SK-N-SH treated with all-trans-retinoic acid at 6 μM for 48 hours (cell line): ENCODE measurements around the gene COG2.

Experiments used
- ATAC-seq: fragments of 200-7000 bp; cut with Tn5 transposase; 3 replicates; pipeline ENCODE4 v1.9.1; 2020; ENCODE audit warnings: mild to moderate bottlenecking, moderate library complexity
- ARNTL ChIP-seq: fragments of 450-650 bp; formaldehyde crosslinking; IDR thresholded peaks from 2 replicates; pipeline ENCODE4 v1.5.0; 2020; ENCODE audit warnings: low read depth, mild to moderate bottlenecking, moderate library complexity, borderline replicate concordance
- BACH2 ChIP-seq: fragments of 250-450 bp; sonication (Bioruptor Pico); IDR thresholded peaks from 2 replicates; pipeline ENCODE4 v1.9.0; 2021; ENCODE audit warnings: mild to moderate bottlenecking, borderline replicate concordance
- CSRNP3 ChIP-seq: fragments of 250-450 bp; sonication (Bioruptor Pico); IDR thresholded peaks from 2 replicates; pipeline ENCODE4 v1.5.1; 2021; ENCODE audit warnings: mild to moderate bottlenecking, moderate library complexity
- ESRRG ChIP-seq: fragments of 250-450 bp; sonication (Bioruptor Pico); IDR thresholded peaks from 2 replicates; pipeline ENCODE4 v1.6.1; 2021; ENCODE audit warnings: mild to moderate bottlenecking
- GLIS3 ChIP-seq: fragments of 250-450 bp; sonication (Bioruptor Pico); IDR thresholded peaks from 2 replicates; pipeline ENCODE4 v1.5.0; 2020; ENCODE audit warnings: mild to moderate bottlenecking, moderate library complexity
- ISL1 ChIP-seq: fragments of 250-450 bp; sonication (Bioruptor Pico); IDR thresholded peaks from 2 replicates; pipeline ENCODE4 v2.1.2; 2022; ENCODE audit warnings: mild to moderate bottlenecking, moderate library complexity
- OSR1 ChIP-seq: fragments of 250-450 bp; sonication (Bioruptor Pico); IDR thresholded peaks from 2 replicates; pipeline ENCODE4 v1.8.0; 2022; ENCODE audit warnings: moderate library complexity, mild to moderate bottlenecking, inconsistent platforms
- PPARA ChIP-seq: fragments of 250-450 bp; sonication (Bioruptor Pico); IDR thresholded peaks from 2 replicates; pipeline ENCODE4 v1.5.0; 2020; ENCODE audit warnings: mild to moderate bottlenecking, borderline replicate concordance
- RARB ChIP-seq: fragments of 250-450 bp; sonication (Bioruptor Pico); IDR thresholded peaks from 2 replicates; pipeline ENCODE4 v1.8.0; 2021; ENCODE audit warnings: mild to moderate bottlenecking, moderate library complexity
- SNAI2 ChIP-seq: fragments of 250-450 bp; sonication (Bioruptor Pico); IDR thresholded peaks from 2 replicates; pipeline ENCODE4 v1.5.0; 2020; ENCODE audit warnings: mild to moderate bottlenecking, moderate library complexity
- TCF4 ChIP-seq: fragments of 250-450 bp; sonication (Bioruptor Pico); IDR thresholded peaks from 2 replicates; pipeline ENCODE4 v1.8.0; 2021; ENCODE audit warnings: mild to moderate bottlenecking, moderate library complexity, borderline replicate concordance
- TOX ChIP-seq: fragments of 250-450 bp; sonication (Bioruptor Pico); IDR thresholded peaks from 2 replicates; pipeline ENCODE4 v1.8.0; 2021; ENCODE audit warnings: mild to moderate bottlenecking, moderate library complexity, borderline replicate concordance
- ZC3H10 ChIP-seq: fragments of 250-450 bp; sonication (Bioruptor Pico); IDR thresholded peaks from 2 replicates; pipeline ENCODE4 v1.5.1; 2021; ENCODE audit warnings: mild to moderate bottlenecking, moderate library complexity
- ZFP3 ChIP-seq: fragments of 250-450 bp; sonication (Bioruptor Pico); IDR thresholded peaks from 2 replicates; pipeline ENCODE4 v1.5.0; 2020; ENCODE audit warnings: mild to moderate bottlenecking, moderate library complexity
- ZFP30 ChIP-seq: fragments of 450-650 bp; formaldehyde crosslinking; IDR thresholded peaks from 2 replicates; pipeline ENCODE4 v1.5.0; 2022; ENCODE audit warnings: mild to moderate bottlenecking, moderate library complexity
- ZNF565 ChIP-seq: fragments of 450-650 bp; formaldehyde crosslinking; conservative IDR thresholded peaks from 2 replicates; pipeline ENCODE4 v1.5.0; 2020; ENCODE audit warnings: low read depth, mild to moderate bottlenecking, moderate library complexity
- ZNF8 ChIP-seq: fragments of 450-650 bp; formaldehyde crosslinking; IDR thresholded peaks from 2 replicates; pipeline ENCODE4 v1.5.0; 2020; ENCODE audit warnings: mild to moderate bottlenecking, moderate library complexity
- TF ChIP-seq, protein P1 (sequence below): fragments of 250-450 bp; sonication (Bioruptor Pico); IDR thresholded peaks from 2 replicates; pipeline ENCODE4 v1.8.0; 2021; ENCODE audit warnings: low read depth, mild to moderate bottlenecking, moderate library complexity, borderline replicate concordance
- TF ChIP-seq, protein P2 (sequence below): fragments of 250-450 bp; sonication (Bioruptor Pico); IDR thresholded peaks from 2 replicates; pipeline ENCODE4 v1.5.1; 2020; ENCODE audit warnings: low read depth, mild to moderate bottlenecking, moderate library complexity
- TF ChIP-seq, protein P3 (sequence below): fragments of 250-450 bp; sonication (Bioruptor Pico); IDR thresholded peaks from 2 replicates; pipeline ENCODE4 v1.5.0; 2020; ENCODE audit warnings: mild to moderate bottlenecking, moderate library complexity

COG2 gene

GRCh38 chr1:230642263-230642959, at the start of gene COG2:
COG2 (plus strand) TSS chr1:230642481; CDS start chr1:230642607, 126 bp downstream.
- no peak for TF ChIP-seq RARB
- TF ChIP-seq ZFP3 (CRISPR knock-in tag): peak; percentile 37; the same call in 1 of the 2 replicates
- TF ChIP-seq, protein P1, sequence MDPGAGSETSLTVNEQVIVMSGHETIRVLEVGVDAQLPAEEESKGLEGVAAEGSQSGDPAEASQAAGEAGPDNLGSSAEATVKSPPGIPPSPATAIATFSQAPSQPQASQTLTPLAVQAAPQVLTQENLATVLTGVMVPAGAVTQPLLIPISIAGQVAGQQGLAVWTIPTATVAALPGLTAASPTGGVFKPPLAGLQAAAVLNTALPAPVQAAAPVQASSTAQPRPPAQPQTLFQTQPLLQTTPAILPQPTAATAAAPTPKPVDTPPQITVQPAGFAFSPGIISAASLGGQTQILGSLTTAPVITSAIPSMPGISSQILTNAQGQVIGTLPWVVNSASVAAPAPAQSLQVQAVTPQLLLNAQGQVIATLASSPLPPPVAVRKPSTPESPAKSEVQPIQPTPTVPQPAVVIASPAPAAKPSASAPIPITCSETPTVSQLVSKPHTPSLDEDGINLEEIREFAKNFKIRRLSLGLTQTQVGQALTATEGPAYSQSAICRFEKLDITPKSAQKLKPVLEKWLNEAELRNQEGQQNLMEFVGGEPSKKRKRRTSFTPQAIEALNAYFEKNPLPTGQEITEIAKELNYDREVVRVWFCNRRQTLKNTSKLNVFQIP (CRISPR knock-in tag): peak; percentile 29; the same call in 1 of the 2 replicates
- TF ChIP-seq, all 23 proteins: peak for 2
- ATAC-seq: peak; percentile 99

DNA sequence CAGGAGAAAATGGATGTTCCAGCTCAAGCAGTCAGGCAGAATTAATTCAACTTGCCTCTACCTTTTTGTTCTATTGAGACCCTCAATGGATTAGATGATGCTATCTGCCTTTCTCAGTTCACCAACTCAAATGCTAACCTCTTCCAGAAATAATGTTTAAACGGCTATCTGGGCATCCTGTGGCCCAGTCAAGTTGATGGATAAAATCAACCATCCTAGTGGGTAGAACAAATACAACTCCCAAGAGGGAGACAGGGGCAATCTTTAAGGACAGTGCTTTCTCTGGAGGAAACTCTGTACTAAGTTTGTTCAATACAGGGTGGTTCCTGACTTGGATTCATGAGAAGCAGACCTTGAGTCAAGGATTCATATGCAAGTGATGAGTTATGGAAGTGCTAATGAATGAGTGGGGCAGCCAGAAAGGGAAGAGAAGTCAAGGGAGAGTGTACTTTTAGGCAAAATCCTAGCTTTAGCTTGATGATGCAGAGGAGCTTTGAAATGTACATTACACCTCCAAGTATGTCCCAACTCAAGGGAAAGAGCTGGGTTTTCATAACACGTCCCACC, 49.4 kb upstream of the COG2 start:
- no peak for TF ChIP-seq ZFP30
- TF ChIP-seq ZFP3 (CRISPR knock-in tag): no peak
- TF ChIP-seq TOX (CRISPR knock-in tag): no peak
- TF ChIP-seq RARB: no peak
- no peak for TF ChIP-seq ZC3H10 (CRISPR knock-in tag)
- TF ChIP-seq SNAI2: no peak
- TF ChIP-seq GLIS3 (CRISPR knock-in tag): no peak
- TF ChIP-seq ZNF8 (CRISPR knock-in tag): no peak
- TF ChIP-seq OSR1 (CRISPR knock-in tag): no peak
- TF ChIP-seq CSRNP3 (CRISPR knock-in tag): no peak
- no peak for ATAC-seq

DNA sequence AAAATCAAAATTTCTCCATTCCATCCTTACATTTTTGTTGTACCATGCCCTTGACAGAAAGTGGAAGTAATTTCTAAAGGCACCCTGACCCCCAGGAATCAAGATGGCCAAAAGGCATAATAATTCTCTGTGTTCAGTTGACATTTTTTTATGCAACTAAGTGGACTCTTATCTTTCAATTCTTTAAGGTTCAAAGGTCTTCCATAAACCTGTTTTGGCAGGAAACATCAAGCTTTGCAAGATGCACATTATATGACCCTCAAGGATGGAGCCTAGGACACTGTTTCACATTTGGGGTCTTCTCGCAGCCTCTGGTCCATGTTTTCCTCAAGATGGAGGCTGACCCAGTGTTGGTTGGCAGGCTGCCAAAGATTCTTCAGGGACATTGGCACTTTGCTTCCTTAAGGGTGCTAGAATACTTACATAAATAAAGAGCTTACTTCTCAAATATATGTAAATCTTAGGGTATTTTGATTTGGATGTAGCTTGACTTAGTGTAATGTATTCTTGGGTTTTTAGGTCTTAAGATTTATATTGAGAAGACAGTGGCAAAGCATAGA, 48.0 kb upstream of the COG2 start:
- no peak for ATAC-seq
- no peak for TF ChIP-seq ZC3H10 (CRISPR knock-in tag)
- no peak for TF ChIP-seq ESRRG
- TF ChIP-seq ZFP3 (CRISPR knock-in tag): no peak
- no peak for TF ChIP-seq ZFP30
- no peak for TF ChIP-seq CSRNP3 (CRISPR knock-in tag)
- no peak for TF ChIP-seq SNAI2
- no peak for TF ChIP-seq BACH2 (CRISPR knock-in tag)
- no peak for TF ChIP-seq ZNF565 (CRISPR knock-in tag)
- TF ChIP-seq ISL1 (CRISPR knock-in tag): no peak

- ATAC-seq: no peak
- TF ChIP-seq ISL1 (CRISPR knock-in tag) (no peak), ZNF8 (CRISPR knock-in tag) (no peak), PPARA (CRISPR knock-in tag) (no peak), CSRNP3 (CRISPR knock-in tag) (no peak), RARB (no peak), OSR1 (CRISPR knock-in tag) (no peak), TCF4 (CRISPR knock-in tag) (no peak), GLIS3 (CRISPR knock-in tag) (no peak), ESRRG (no peak), TOX (CRISPR knock-in tag) (no peak), ARNTL (CRISPR knock-in tag) (no peak), BACH2 (CRISPR knock-in tag) (no peak), SNAI2 (no peak)
- TF ChIP-seq, protein P2, sequence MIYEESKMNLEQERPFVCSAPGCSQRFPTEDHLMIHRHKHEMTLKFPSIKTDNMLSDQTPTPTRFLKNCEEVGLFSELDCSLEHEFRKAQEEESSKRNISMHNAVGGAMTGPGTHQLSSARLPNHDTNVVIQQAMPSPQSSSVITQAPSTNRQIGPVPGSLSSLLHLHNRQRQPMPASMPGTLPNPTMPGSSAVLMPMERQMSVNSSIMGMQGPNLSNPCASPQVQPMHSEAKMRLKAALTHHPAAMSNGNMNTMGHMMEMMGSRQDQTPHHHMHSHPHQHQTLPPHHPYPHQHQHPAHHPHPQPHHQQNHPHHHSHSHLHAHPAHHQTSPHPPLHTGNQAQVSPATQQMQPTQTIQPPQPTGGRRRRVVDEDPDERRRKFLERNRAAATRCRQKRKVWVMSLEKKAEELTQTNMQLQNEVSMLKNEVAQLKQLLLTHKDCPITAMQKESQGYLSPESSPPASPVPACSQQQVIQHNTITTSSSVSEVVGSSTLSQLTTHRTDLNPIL (CRISPR knock-in tag): no peak
- TF ChIP-seq, protein P3, sequence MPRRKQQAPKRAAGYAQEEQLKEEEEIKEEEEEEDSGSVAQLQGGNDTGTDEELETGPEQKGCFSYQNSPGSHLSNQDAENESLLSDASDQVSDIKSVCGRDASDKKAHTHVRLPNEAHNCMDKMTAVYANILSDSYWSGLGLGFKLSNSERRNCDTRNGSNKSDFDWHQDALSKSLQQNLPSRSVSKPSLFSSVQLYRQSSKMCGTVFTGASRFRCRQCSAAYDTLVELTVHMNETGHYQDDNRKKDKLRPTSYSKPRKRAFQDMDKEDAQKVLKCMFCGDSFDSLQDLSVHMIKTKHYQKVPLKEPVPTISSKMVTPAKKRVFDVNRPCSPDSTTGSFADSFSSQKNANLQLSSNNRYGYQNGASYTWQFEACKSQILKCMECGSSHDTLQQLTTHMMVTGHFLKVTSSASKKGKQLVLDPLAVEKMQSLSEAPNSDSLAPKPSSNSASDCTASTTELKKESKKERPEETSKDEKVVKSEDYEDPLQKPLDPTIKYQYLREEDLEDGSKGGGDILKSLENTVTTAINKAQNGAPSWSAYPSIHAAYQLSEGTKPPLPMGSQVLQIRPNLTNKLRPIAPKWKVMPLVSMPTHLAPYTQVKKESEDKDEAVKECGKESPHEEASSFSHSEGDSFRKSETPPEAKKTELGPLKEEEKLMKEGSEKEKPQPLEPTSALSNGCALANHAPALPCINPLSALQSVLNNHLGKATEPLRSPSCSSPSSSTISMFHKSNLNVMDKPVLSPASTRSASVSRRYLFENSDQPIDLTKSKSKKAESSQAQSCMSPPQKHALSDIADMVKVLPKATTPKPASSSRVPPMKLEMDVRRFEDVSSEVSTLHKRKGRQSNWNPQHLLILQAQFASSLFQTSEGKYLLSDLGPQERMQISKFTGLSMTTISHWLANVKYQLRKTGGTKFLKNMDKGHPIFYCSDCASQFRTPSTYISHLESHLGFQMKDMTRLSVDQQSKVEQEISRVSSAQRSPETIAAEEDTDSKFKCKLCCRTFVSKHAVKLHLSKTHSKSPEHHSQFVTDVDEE (CRISPR knock-in tag): no peak
- TF ChIP-seq, protein P1 (CRISPR knock-in tag): no peak
Observed at GRCh38 chr1:230595181-230595580, 47.1 kb upstream of the COG2 start.
